ENCODE results near the gene NUP160.

- TF ChIP-seq CTCF (IDR thresholded peaks at IDR 0.05) (no peak), POLR2A (IDR thresholded peaks at IDR 0.05) (peak; percentile 44 to 86)
These were observed 80.0 kb downstream of the NUP160 start for GRCh38 chr11:47768101-47768612.

Measured in thyroid gland (tissue), 4 donors.